HG03521 (cell line): ENCODE measurements around the gene HEATR1.
"Not testable (repeated sequence)": the region's sequence is repeated elsewhere in the genome, so short reads cannot be mapped to it uniquely, and the experiment has no call there.

ENCODE experiments used
- ATAC-seq: cut with Tn5 transposase; IDR thresholded peaks from one replicate; pipeline ENCODE4 v1.9.1; 2021; ENCODE audit warnings: mild to moderate bottlenecking, moderate library complexity; ENCODE audit not compliant: unreplicated experiment

The HEATR1 gene

DNA sequence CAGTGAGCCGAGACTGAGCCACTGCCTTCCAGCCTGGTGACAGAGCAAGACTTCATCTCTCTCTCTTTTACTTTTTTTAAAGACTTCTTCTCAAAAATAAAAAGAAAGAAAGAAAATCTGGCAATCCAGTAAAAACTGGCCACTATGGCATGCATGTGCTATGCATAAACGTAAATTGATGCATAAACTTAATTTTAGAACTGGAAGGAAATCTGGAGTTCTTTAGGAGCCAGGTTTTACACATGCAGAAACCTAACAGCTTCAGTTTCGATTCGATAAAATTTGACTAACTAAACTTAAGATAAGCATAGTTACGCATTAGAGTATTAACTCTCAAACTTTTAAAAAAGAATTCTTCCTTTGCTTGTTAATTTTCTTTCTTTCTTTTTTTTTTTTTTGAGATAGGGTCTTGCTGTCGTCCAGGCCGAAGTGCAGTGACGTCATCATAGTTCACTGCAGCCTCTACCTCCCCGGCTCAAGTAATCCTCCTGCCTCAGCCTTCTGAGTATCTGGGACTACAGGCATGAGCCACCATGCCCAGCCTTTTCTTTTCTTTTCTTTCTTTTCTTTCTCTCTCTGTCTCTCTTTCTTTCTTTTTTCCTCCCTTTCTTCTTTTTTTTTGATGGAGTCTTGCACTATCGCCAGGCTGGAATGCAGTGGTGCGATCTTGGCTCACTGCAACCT is 92.4 kb downstream of the HEATR1 start:
- no peak for ATAC-seq

GRCh38 chr1:236509647-236510401 is 94.5 kb downstream of the HEATR1 start:
- no peak for ATAC-seq

GRCh38 chr1:236509203-236509602 is 95.1 kb downstream of the HEATR1 start:
- no peak for ATAC-seq

GRCh38 chr1:236508593-236509027 is 95.7 kb downstream of the HEATR1 start:
- no peak for ATAC-seq

- no peak for ATAC-seq
Observed at GRCh38 chr1:236507022-236507700, 97.2 kb downstream of the HEATR1 start.

- ATAC-seq: not testable (repeated sequence)
Observed at GRCh38 chr1:236504338-236504737, 100.0 kb downstream of the HEATR1 start.

DNA sequence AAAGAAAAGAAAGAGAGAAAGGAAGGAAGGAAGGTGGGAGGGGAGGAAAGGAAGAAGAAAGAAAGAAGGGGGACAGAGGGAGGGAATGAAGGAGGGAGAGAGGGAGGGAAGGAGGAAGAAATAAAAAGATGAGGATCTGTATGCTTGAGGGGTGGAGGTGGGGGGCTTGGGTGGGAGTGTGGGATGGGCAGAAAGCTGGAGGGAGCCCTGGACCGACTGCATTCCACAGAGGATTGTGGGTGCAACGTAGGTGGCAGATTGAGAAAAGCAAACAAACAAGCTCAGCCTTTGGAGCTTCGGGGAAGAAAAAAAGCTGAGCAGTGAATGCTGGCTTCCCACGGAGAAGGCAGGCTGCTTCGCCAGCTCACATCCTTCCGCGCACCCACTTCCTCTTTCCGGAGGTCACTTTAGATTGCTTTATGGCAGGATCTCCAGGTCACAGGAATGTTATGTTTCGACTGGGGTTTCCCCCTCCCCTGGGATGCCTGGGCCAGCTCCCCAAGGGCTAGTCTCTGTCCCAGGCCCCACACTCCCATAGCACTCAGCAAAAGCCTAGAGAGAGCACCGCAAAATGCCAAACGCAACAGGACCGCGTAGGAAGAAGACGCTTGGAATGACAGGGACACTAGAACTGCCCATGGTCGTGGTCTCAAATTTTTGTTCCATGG is 101.2 kb downstream of the HEATR1 start:
- no peak for ATAC-seq

- no peak for ATAC-seq
Observed at GRCh38 chr1:236502579-236502971, 101.7 kb downstream of the HEATR1 start.

- ATAC-seq: no peak
Observed at GRCh38 chr1:236501093-236501492, 103.2 kb downstream of the HEATR1 start.
